Suprapubic skin (tissue), 3 donors: Measurements from ENCODE around the gene ZDHHC14.

Source experiments
- CTCF ChIP-seq, 2 donors: fragments of 200-600 bp in 1 of 2; fragments of 450-650 bp in 1 of 2; sonication (generic) in 1 of 2; IDR thresholded peaks; one replicate each; pipeline ENCODE4 v1.5.1; 2016 to 2019; ENCODE audit warnings: antibody characterized with exemption in 2 of 2, mild to moderate bottlenecking in 1 of 2, moderate library complexity in 1 of 2
- POLR2A ChIP-seq, 2 donors: fragments of 450-650 bp; IDR thresholded peaks; one replicate each; pipeline ENCODE4 v1.6.1; 2017; ENCODE audit warnings: antibody characterized with exemption in 2 of 2, mild to moderate bottlenecking in 2 of 2, moderate library complexity in 2 of 2

GRCh38 chr6:157721426-157721825 lies 340.4 kb downstream of the ZDHHC14 start:
- TF ChIP-seq POLR2A (IDR thresholded peaks at IDR 0.05) = no peak
- no peak for TF ChIP-seq CTCF (IDR thresholded peaks at IDR 0.05)
